ENCODE measurements around the gene DNAH1. TPM values are rescaled to one million over a fixed set of nuclear protein-coding genes. Genes with fewer than 3 reads are reported as not detected.
"Not testable (repeated sequence)": the region's sequence is repeated elsewhere in the genome, so short reads cannot be mapped to it uniquely, and the experiment has no call there.

DNAH1 gene
- 9.9 and 10.6 TPM in 2 replicates for total RNA-seq

DNA sequence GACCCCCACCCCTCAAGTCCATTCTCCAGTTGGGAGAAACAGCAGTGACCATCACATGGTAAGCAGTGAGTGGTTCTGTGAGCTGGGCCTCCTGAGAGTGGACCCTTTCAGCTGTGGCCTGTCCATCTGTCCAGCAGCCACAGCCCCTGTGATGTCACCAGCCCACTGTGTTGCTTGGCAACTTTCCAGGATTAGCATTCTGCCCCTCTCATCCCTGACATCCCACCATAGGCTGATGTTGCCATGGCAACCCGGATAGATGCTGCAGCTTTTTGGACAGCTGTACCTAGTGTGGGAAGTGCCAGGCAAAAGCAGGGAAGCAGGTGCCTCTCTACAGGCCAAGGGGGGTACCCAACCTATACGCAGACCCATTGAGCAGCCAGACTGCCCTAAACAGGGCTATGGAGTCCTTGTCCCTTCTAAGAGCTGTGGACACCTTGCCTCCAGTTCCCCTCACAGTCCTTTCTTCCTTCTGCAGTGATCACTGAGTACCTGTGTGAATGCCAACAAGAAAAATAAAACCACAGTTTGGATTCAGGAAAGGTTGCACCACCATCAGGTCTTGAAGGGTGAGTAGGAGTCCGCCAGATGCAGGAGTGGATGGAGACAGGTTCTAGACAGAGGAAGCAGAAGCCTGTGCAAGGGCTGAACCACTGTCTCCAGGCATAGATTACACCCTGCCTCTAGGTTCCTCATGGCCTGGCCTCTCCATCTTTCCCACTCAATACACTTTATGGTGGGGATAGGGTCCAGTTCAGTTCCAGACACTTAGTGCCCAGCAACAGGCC is at the start of gene DNAH1:
DNAH1 (plus strand) TSS at position 343 of the 788 bp plus-strand sequence. CDS start 6,124 bp downstream, outside the sequence.
- no peak within 1 kb of the TSS for H3K27ac Mint-ChIP-seq
- H3K9me3 Mint-ChIP-seq = no peaks in the 10 kb centered on the region
- intact Hi-C loops (cut with micrococcal nuclease) = no loop called here
- no peaks in the 10 kb centered on the region for H3K36me3 Mint-ChIP-seq (ENCODE audit: low read depth)
- peak within 1 kb of the TSS; percentile 17 for H3K4me3 Mint-ChIP-seq
- H3K4me1 Mint-ChIP-seq = peaks cover 26% of the 10 kb centered on the region
- H3K27me3 Mint-ChIP-seq = no peaks in the 10 kb centered on the region
- no peak for DNase-seq

DNA sequence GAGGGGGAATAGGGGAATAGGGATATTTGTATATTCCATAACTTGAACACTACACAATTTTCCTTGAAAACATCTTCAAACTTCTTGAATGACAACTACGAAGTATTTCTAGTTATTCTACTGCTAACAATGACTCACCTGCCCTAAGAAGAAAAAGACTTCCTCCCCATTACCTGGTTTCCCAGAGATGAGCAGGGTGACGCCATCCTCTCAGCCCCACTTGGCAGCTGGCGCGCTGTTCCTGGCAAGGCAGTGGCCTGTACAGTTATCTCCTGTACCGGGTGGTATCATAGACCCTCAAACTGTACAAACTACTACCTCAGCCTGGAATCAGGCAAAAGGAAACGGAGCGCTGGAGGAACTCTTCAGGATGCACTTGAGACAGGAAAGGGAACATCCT is 48.1 kb upstream of the DNAH1 start:
- no peaks in the 10 kb centered on the region for H3K9me3 Mint-ChIP-seq
- peak overlapping the region; percentile 71 for H3K4me3 Mint-ChIP-seq
- H3K36me3 Mint-ChIP-seq (ENCODE audit: low read depth) = peaks cover 84% of the 10 kb centered on the region
- no peaks in the 10 kb centered on the region for H3K27me3 Mint-ChIP-seq
- peaks cover 72% of the 10 kb centered on the region for H3K4me1 Mint-ChIP-seq
- DNase-seq = peak; percentile 75
- intact Hi-C loops (cut with micrococcal nuclease) = no loop called here
- H3K27ac Mint-ChIP-seq = peak overlapping the region; percentile 86

DNA sequence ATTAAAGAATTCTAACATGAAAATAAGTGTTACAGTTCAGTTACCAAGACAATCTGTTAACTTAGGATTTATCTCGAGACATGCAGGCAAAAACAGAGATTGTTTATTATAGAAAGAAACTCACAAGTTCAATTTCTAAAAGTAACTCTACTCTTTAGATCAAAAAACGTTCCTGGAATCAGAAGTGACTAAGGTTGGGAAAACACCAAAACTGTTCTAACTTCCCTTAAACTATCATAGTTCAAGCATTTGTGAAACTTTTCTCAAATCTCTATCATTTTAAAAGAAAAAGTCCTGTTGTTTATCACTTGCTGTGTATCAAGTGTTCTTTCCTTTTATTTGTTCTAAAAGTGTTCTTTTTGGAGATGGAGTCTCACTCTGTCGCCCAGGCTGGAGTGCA is 46.3 kb upstream of the DNAH1 start:
- Mint-ChIP-seq H3K4me1 (peaks cover 74% of the 10 kb centered on the region), H3K4me3 (peak overlapping the region; percentile 71), H3K27me3 (no peaks in the 10 kb centered on the region), H3K9me3 (no peaks in the 10 kb centered on the region), H3K27ac (peak overlapping the region; percentile 80), H3K36me3 (ENCODE audit: low read depth) (peaks cover 84% of the 10 kb centered on the region)
- intact Hi-C loops (cut with micrococcal nuclease) = loop anchor here (10.0 kb wide), 3 partner anchors 65 to 415 kb away; partner anchors contain the start of genes ACY1, GNL3 and PBRM1
- DNase-seq = no peak

DNA sequence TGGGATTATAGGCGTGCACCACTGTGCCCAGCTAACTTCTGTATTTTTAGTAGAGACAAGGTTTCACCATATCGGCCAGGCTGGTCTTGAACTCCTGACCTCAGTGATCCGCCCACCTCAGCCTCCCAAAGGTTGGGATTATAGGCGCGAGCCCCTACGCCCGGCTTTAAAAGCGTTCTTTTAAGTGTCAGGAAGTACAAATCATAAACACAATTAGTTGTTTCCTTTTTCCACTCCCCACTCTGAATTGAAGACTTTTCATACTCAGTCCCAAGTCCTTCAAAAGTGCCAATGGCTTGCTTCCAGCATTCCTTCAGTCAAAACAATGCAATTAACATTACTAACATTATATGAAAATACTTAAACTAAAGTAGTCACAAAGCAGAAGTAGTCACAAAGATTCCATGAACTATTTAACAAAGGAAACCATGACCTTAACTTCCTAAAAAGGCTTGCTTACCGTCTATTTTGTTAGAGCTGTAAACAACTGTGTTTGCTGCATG is 45.8 kb upstream of the DNAH1 start:
- Mint-ChIP-seq H3K27ac (peak overlapping the region; percentile 80), H3K4me1 (peaks cover 74% of the 10 kb centered on the region), H3K4me3 (peak overlapping the region; percentile 71), H3K9me3 (no peaks in the 10 kb centered on the region), H3K27me3 (no peaks in the 10 kb centered on the region), H3K36me3 (ENCODE audit: low read depth) (peaks cover 81% of the 10 kb centered on the region)
- intact Hi-C loops (cut with micrococcal nuclease) = loop anchor here (10.0 kb wide), 3 partner anchors 64 to 414 kb away; partner anchors contain the start of genes ACY1, GNL3 and PBRM1
- DNase-seq = no peak

DNA sequence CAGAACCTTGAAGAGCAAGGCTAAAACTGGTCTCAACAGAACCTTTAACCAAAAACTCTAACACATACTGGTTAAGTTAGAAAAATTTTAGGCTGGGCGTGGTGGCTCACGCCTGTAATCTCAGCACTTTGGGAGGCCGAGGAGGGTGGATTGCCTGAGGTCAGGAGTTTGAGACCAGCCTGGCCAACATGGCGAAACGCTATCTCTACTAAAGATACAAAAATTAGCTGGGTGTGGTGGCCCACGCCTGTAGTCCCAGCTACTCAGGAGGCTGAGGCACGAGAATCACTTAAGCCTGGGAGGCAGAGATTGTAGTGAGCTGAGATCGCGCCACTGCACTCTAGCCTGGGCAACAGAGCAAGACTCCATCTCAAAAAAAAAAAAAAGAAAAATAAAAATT is 43.9 kb upstream of the DNAH1 start:
- not testable (repeated sequence) for H3K9me3 Mint-ChIP-seq, H3K27me3 Mint-ChIP-seq, DNase-seq
- Mint-ChIP-seq H3K36me3 (ENCODE audit: low read depth) (peaks cover 83% of the 10 kb centered on the region), H3K4me3 (peak overlapping the region; percentile 71), H3K4me1 (peaks cover 78% of the 10 kb centered on the region), H3K27ac (peak overlapping the region; percentile 80)
- intact Hi-C loops (cut with micrococcal nuclease) = loop anchor here (10.0 kb wide), 3 partner anchors 63 to 413 kb away; partner anchors contain the start of genes ACY1, GNL3 and PBRM1

DNA sequence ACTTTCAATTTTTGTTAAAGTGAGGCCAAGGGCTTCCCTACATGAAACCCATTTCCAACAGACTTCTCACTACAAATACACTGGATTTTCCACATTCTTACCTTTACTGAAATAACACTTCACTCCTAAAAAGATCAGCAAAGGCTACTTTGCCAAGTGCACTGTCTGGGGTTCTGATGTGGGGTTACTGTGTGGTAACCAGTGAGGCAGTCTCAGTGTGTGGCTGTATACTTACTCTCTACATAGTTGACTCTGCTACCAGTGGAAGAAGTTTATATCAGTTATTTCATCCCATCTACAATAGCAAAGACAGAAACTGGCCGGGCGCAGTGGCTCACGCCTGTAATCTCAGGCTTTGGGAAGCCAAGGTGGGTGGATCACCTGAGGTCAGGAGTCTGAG is 43.3 kb upstream of the DNAH1 start:
- no peak for DNase-seq
- Mint-ChIP-seq H3K4me3 (peak overlapping the region; percentile 96), H3K9me3 (no peaks in the 10 kb centered on the region), H3K27me3 (no peaks in the 10 kb centered on the region), H3K4me1 (peaks cover 76% of the 10 kb centered on the region), H3K36me3 (ENCODE audit: low read depth) (peaks cover 82% of the 10 kb centered on the region), H3K27ac (peak overlapping the region; percentile 77)
- intact Hi-C loops (cut with micrococcal nuclease) = loop anchor here (10.0 kb wide), 3 partner anchors 62 to 412 kb away; partner anchors contain the start of genes ACY1, GNL3 and PBRM1

DNA sequence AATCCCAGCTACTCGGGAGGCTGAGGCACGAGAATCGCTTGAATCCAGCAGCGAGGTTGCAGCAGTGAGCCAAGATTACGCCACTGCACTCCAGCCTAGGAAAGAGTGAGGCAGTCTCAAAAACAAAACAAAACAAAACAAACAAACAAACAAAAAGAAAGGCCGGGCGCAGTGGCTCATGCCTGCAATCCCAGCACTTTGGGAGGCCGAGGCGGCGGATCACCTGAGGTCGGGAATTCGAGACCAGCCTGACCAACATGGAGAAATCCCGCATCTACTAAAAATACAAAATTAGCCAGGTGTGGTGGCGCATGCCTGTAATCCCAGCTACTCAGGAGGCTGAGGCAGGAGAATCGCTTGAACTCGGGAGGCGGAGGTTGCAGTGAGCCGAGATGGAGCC is 41.3 kb upstream of the DNAH1 start:
- not testable (repeated sequence) for H3K27me3 Mint-ChIP-seq, H3K9me3 Mint-ChIP-seq, DNase-seq
- Mint-ChIP-seq H3K27ac (peak overlapping the region; percentile 77), H3K4me1 (peaks cover 76% of the 10 kb centered on the region), H3K36me3 (ENCODE audit: low read depth) (peaks cover 74% of the 10 kb centered on the region), H3K4me3 (peak overlapping the region; percentile 96)
- intact Hi-C loops (cut with micrococcal nuclease) = loop anchor here (5.0 to 10.0 kb wide), 4 partner anchors 60 to 410 kb away; partner anchors contain the start of genes ACY1, DUSP7, GNL3 and PBRM1

DNA sequence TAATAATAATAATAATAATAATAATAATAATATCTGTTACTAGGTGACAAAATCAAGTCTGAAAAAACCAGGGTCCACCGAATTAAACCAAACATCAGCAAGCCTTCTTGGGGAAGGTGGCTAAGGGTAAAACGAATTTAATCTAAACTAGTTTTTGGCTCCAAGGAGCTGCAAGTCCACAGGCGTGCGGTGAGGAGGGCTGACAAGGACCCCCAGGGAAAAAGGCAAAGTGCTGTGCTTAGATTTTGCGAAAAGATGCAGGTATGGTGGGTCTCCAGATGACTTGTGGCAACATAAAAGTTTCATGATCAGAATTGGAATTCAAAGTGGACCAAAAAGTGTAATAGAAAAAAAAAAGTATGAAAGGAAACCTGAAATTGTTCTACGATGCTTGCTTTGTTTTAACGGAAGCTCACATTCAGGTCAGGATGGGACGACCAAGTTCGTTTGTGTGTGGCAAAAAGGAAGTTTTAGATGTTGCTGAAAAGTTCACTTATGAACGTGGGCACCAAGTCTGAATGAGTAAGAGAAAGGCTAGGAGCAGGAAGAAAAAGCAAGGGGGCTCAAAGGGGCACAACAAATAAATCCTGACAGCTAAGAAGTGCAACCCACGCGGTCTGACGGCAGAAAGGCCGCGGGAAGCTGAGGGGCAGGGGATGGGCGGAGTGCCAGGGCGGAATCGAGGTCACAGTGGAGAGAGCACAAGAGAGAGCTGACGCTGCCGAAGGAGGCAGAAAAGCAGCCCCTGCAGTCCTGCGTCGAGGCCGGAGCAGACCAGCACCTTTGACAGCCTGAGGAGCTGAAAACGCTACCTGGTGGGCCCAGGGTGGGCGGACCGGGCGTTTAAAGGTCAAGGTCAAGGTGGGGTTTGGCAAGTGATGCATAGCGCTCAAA is 38.8 kb upstream of the DNAH1 start:
- peak overlapping the region; percentile 96 for H3K4me3 Mint-ChIP-seq
- intact Hi-C loops (cut with micrococcal nuclease) = loop anchor here (5.0 to 10.0 kb wide), 4 partner anchors 57 to 407 kb away; partner anchors contain the start of genes ACY1, DUSP7, GNL3 and PBRM1
- peak overlapping the region; percentile 96 for H3K27ac Mint-ChIP-seq
- no peaks in the 10 kb centered on the region for H3K27me3 Mint-ChIP-seq
- peaks cover 69% of the 10 kb centered on the region for H3K4me1 Mint-ChIP-seq
- no peaks in the 10 kb centered on the region for H3K9me3 Mint-ChIP-seq
- DNase-seq = peak; percentile 91
- H3K36me3 Mint-ChIP-seq (ENCODE audit: low read depth) = peaks cover 53% of the 10 kb centered on the region

DNA sequence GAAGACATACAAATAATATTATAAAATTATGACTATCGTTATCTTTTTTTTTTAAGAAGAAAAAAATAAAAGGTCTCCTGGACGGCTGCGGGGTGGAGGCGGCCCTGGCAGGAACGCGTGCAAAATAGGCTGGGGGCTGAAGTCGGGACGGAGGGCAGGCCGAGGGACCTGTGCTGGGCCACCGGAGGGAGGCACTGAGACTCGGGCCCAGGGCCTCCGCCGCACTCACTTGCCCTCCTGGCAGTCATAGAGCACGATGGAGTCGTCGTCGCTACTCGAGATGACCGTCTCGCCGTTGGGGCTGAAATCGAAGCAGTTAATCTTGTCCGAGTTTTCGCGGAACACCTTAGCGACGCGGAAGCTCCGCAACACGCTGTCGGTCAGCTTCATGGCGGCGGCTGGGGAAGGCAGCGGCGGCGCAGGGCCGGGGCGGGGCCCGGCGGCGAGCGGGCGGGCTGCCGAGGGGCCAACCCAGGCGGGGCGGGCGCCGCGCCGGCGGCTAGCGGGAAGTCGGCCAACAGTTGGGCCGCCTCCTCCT is 38.1 kb upstream of the DNAH1 start:
- H3K4me1 Mint-ChIP-seq = peaks cover 66% of the 10 kb centered on the region
- H3K36me3 Mint-ChIP-seq (ENCODE audit: low read depth) = peaks cover 47% of the 10 kb centered on the region
- DNase-seq = peak; percentile 94
- intact Hi-C loops (cut with micrococcal nuclease) = loop anchor here (1.0 to 10.0 kb wide), 6 partner anchors 25 to 407 kb away; partner anchors contain the start of genes ACY1, DUSP7, GNL3 and PBRM1
- H3K4me3 Mint-ChIP-seq = peak overlapping the region; percentile 96
- H3K27ac Mint-ChIP-seq = peak overlapping the region; percentile 96
- H3K27me3 Mint-ChIP-seq = no peaks in the 10 kb centered on the region
- no peaks in the 10 kb centered on the region for H3K9me3 Mint-ChIP-seq

DNA sequence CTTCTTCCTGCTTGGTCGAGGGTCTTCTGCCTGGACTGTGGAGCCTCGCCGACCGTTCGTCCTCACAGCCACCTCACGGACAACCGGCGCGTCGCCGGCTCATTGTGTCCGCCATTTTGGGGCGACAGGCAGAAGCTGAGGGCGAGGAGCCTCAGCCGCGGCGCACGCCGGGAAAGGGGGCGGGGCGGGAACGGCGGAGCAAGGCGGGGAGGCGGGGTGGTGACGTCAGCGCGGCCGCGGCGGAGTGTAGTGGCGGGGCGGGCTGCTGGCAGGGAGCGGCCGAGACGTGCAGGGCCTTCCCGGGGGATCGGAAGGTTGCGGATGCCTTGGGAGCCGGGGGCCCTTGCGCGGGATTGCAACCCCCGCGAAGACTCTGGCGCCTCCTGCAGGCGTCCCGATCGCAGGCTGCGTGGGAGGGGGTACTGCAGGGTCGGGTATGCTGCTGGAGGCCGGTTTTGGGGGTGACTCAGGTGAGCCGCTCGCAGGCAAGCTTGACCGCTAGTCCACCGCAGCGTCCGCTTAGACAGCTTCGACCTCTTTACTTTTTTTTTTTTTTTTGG is 37.5 kb upstream of the DNAH1 start, which contains the start of gene WDR82:
WDR82 (minus strand) TSS at position 140 of the 560 bp plus-strand sequence. CDS start 288 bp downstream, outside the sequence.
- intact Hi-C loops (cut with micrococcal nuclease) = loop anchor here (1.0 to 10.0 kb wide), 7 partner anchors 9 to 406 kb away; partner anchors contain the start of genes ACY1, DUSP7, GLYCTK and GNL3
- Mint-ChIP-seq H3K27me3 (no peaks in the 10 kb centered on the region), H3K27ac (peak within 1 kb of the TSS; percentile 96), H3K4me1 (peaks cover 64% of the 10 kb centered on the region), H3K36me3 (ENCODE audit: low read depth) (peaks cover 42% of the 10 kb centered on the region), H3K9me3 (no peaks in the 10 kb centered on the region), H3K4me3 (peak within 1 kb of the TSS; percentile 96)
- DNase-seq = peak; percentile 99

DNA sequence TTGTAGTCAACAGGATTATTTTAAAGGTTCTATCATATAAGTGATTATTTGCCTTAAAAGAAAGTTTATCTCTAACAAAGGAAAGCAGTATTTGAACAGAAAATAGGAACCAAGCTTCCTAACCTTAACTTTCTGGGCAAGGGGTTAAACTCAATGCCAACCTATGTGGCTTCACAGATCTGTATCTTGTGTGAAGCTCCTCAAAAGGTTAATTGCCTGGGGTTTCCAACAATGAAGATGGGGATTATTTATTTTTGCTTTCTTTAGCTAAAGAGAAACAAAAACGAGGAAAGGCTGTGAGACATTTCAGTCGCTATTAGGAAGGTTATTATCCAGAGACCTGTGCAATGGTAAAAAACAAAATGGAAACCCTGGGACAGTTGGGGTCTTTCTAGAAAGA is 36.5 kb upstream of the DNAH1 start:
- peak overlapping the region; percentile 96 for H3K27ac Mint-ChIP-seq
- H3K4me1 Mint-ChIP-seq = peaks cover 56% of the 10 kb centered on the region
- H3K9me3 Mint-ChIP-seq = no peaks in the 10 kb centered on the region
- no peaks in the 10 kb centered on the region for H3K27me3 Mint-ChIP-seq
- no peak for DNase-seq
- intact Hi-C loops (cut with micrococcal nuclease) = loop anchor here (1.0 to 10.0 kb wide), 5 partner anchors 8 to 405 kb away; partner anchors contain the start of genes ACY1, DUSP7, GLYCTK and GNL3
- peak overlapping the region; percentile 96 for H3K4me3 Mint-ChIP-seq
- peaks cover 32% of the 10 kb centered on the region for H3K36me3 Mint-ChIP-seq (ENCODE audit: low read depth)

DNA sequence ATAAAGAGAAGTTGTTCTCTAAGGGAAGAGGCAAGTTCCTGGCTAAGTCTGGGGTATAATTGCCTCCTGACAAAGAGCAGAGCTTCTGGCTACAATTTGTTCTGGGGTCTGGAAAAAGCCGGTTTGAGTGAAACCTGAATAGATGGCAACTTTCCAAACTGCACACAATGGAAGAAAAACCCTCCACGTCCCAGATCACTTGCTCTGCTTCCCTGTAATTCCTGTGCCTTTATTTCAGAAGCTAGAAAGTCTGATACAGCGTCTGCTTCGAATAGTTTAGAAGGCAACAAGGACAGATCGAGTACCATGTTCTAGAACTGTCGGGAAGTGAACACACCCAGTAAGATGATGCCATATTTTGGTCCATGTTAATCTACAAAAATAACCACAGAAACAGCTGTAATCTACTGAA is 36.1 kb upstream of the DNAH1 start:
- no peak for DNase-seq
- Mint-ChIP-seq H3K4me1 (peaks cover 55% of the 10 kb centered on the region), H3K9me3 (no peaks in the 10 kb centered on the region), H3K27me3 (no peaks in the 10 kb centered on the region), H3K4me3 (peak overlapping the region; percentile 96), H3K36me3 (ENCODE audit: low read depth) (peaks cover 30% of the 10 kb centered on the region), H3K27ac (peak overlapping the region; percentile 96)
- intact Hi-C loops (cut with micrococcal nuclease) = no loop called here
